Bronchial epithelial cell (primary cell): ENCODE data around the gene GHRHR. TPM values are rescaled to one million over a fixed set of nuclear protein-coding genes. Genes with fewer than 3 reads are reported as not detected.
A peak's percentile ranks its signal among the peaks of the same experiment; 100 is the strongest.

ENCODE experiments used
- DNase-seq: peaks from one replicate; pipeline ENCODE4 v3.0.0-alpha.2; 2010; ENCODE audit warnings: low read depth
- FAIRE-seq: peaks from 2 replicates; lab custom pipeline; 2011; peaks lifted over from hg19 to GRCh38; lab: Jason Lieb, UNC
- H3K27me3 ChIP-seq: 2 replicates; pipeline ENCODE4 v1.5.1; 2011; ENCODE audit warnings: low read length; ENCODE audit not compliant: control insufficient read depth, insufficient read depth
- H3K36me3 ChIP-seq: 2 replicates; pipeline ENCODE4 v1.5.1; 2011; ENCODE audit warnings: low read length; ENCODE audit not compliant: control insufficient read depth, insufficient read depth
- H3K4me3 ChIP-seq: 2 replicates; pipeline ENCODE4 v1.5.1; 2011; ENCODE audit warnings: mild to moderate bottlenecking, low read depth, low read length, control low read depth
- CTCF ChIP-seq: IDR thresholded peaks from 2 replicates; pipeline ENCODE4 v1.5.1; 2011; ENCODE audit warnings: mild to moderate bottlenecking, moderate library complexity, low read length, control low read depth, inconsistent platforms; ENCODE audit not compliant: insufficient read depth, severe bottlenecking
- total RNA-seq: library from RNA; depleted of rRNA; stranded (reverse); fragments of >200 nt; gene quantifications from 2 replicates; pipeline ENCODE4 v1.2.1, GENCODE V29; 2014

Gene GHRHR
- total RNA-seq, 1 donor from 2014 or later, result not detected

- H3K36me3 ChIP-seq, result no peaks in the 10 kb centered on the region
- FAIRE-seq (no peak), DNase-seq (no peak)
- no peak overlapping the region for H3K4me3 ChIP-seq
- H3K27me3 ChIP-seq, result peaks cover 10% of the 10 kb centered on the region
- TF ChIP-seq CTCF, result no peak
These were observed 20.1 kb downstream of the GHRHR start for GRCh38 chr7:30983914-30984247.

- FAIRE-seq, result no peak
- no peak for TF ChIP-seq CTCF
These were observed 20.8 kb downstream of the GHRHR start for GRCh38 chr7:30984359-30985107.

GRCh38 chr7:30985756-30986155, 22.0 kb downstream of the GHRHR start:
- Histone ChIP-seq H3K36me3 (no peaks in the 10 kb centered on the region), H3K27me3 (peaks cover 8% of the 10 kb centered on the region), H3K4me3 (no peak overlapping the region)
- no peak for DNase-seq
- FAIRE-seq, result no peak
- TF ChIP-seq CTCF, result no peak

More at GRCh38 chr7:30984359-30985107, 20.8 kb downstream of the GHRHR start:
- DNase-seq, result peak; percentile 74
- no peaks in the 10 kb centered on the region for H3K36me3 ChIP-seq
- peaks cover 10% of the 10 kb centered on the region for H3K27me3 ChIP-seq
- H3K4me3 ChIP-seq, result no peak overlapping the region

- Histone ChIP-seq H3K36me3 (no peaks in the 10 kb centered on the region), H3K27me3 (peaks cover 8% of the 10 kb centered on the region), H3K4me3 (no peak overlapping the region)
- DNase-seq (no peak), FAIRE-seq (no peak)
- no peak for TF ChIP-seq CTCF
These were observed 22.6 kb downstream of the GHRHR start for GRCh38 chr7:30986331-30986730.

- H3K27me3 ChIP-seq, result peaks cover 8% of the 10 kb centered on the region
- H3K4me3 ChIP-seq, result no peak overlapping the region
- TF ChIP-seq CTCF, result no peak
- DNase-seq, result no peak
- H3K36me3 ChIP-seq, result no peaks in the 10 kb centered on the region
- FAIRE-seq, result no peak
These were observed 23.0 kb downstream of the GHRHR start for GRCh38 chr7:30986738-30987137.

GRCh38 chr7:30987178-30987577, 23.4 kb downstream of the GHRHR start:
- Histone ChIP-seq H3K36me3 (no peaks in the 10 kb centered on the region), H3K27me3 (peaks cover 8% of the 10 kb centered on the region), H3K4me3 (no peak overlapping the region)
- no peak for TF ChIP-seq CTCF
- FAIRE-seq (no peak), DNase-seq (no peak)
